ENCODE measurements around the gene SULT1C2. TPM values are rescaled to one million over a fixed set of nuclear protein-coding genes. Genes with fewer than 3 reads are reported as not detected.

The SULT1C2 gene
- total and polyA plus RNA-seq, 2 donors (not counting 1 experiment from before 2014, with no cell fraction given), result not detected

- Histone ChIP-seq H3K27ac (ENCODE audit: low read length in 2 of 2) (no peak overlapping the region), H3K36me3 (replicated peaks in 1 of 2; ENCODE audit: control extremely low read depth in 1 of 2, control insufficient read depth in 1 of 2, extremely low read depth in 1 of 2, insufficient read depth in 2 of 2, low read length in 1 of 2) (no peaks in the 10 kb centered on the region), H2AFZ (ENCODE audit: insufficient read depth, low read depth, low read length, poor library complexity, severe bottlenecking) (no peak overlapping the region), H3K27me3 (replicated peaks in 1 of 4; ENCODE audit: control extremely low read depth in 1 of 4, control insufficient read depth in 3 of 4, insufficient read depth in 4 of 4, low read length in 3 of 4) (no peaks in the 10 kb centered on the region), H3K4me1 (ENCODE audit: control insufficient read depth in 2 of 2, insufficient read depth in 2 of 2, low read length in 2 of 2) (no peaks in the 10 kb centered on the region), H4K20me1 (ENCODE audit: control insufficient read depth, insufficient read depth, low read length, poor library complexity, severe bottlenecking) (no peaks in the 10 kb centered on the region), H3K4me2 (replicated peaks; ENCODE audit: low read depth, low read length, poor library complexity, severe bottlenecking) (no peak overlapping the region), H3K79me2 (ENCODE audit: control insufficient read depth, insufficient read depth, low read length) (no peaks in the 10 kb centered on the region), H3K9me3 (ENCODE audit: control extremely low read depth in 1 of 3, control insufficient read depth in 2 of 3, insufficient read depth in 1 of 3, low read length in 2 of 3) (peaks cover 0 to 6% (median 0%) of the 10 kb centered on the region in 3 donors), H3K9ac (ENCODE audit: low read length) (no peak overlapping the region), H3K4me3 (ENCODE audit: control extremely low read depth in 1 of 5, extremely low read depth in 1 of 5, insufficient read depth in 1 of 5, low read depth in 2 of 5, low read length in 4 of 5) (no peak overlapping the region)
- WGBS (ENCODE audit: insufficient coverage), result 72% methylated on average over 2 of the region's 3 CpGs
- no peaks in the 10 kb centered on the region for H3K4me1 Mint-ChIP-seq
- intact Hi-C loops (cut with micrococcal nuclease), result no loop called here
- H3K27me3 Mint-ChIP-seq, result peaks cover 4% of the 10 kb centered on the region
- ChIA-PET POLR2A (no interaction called here), CTCF (no interaction called here)
- H3K9me3 Mint-ChIP-seq (ENCODE audit: insufficient read depth), result no peaks in the 10 kb centered on the region
- no peak overlapping the region for H3K27ac Mint-ChIP-seq
- TF ChIP-seq EZH2 (IDR thresholded peaks at IDR 0.05; ENCODE audit: borderline replicate concordance, insufficient read depth, low read depth, low read length, poor library complexity, severe bottlenecking), result no peak
- TF ChIP-seq, protein P1, sequence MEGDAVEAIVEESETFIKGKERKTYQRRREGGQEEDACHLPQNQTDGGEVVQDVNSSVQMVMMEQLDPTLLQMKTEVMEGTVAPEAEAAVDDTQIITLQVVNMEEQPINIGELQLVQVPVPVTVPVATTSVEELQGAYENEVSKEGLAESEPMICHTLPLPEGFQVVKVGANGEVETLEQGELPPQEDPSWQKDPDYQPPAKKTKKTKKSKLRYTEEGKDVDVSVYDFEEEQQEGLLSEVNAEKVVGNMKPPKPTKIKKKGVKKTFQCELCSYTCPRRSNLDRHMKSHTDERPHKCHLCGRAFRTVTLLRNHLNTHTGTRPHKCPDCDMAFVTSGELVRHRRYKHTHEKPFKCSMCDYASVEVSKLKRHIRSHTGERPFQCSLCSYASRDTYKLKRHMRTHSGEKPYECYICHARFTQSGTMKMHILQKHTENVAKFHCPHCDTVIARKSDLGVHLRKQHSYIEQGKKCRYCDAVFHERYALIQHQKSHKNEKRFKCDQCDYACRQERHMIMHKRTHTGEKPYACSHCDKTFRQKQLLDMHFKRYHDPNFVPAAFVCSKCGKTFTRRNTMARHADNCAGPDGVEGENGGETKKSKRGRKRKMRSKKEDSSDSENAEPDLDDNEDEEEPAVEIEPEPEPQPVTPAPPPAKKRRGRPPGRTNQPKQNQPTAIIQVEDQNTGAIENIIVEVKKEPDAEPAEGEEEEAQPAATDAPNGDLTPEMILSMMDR (IDR thresholded peaks at IDR 0.05), result no peak
- no peak for DNase-seq
- no peak overlapping the region for H3K4me3 Mint-ChIP-seq
- no peak for ATAC-seq (ENCODE audit: low read depth)
Observed at GRCh38 chr2:108314586-108315296, 26.0 kb downstream of the SULT1C2 start.

GRCh38 chr2:108315444-108315934, 26.8 kb downstream of the SULT1C2 start:
- Histone ChIP-seq H2AFZ (ENCODE audit: insufficient read depth, low read depth, low read length, poor library complexity, severe bottlenecking) (no peak overlapping the region), H3K27me3 (replicated peaks in 1 of 4; ENCODE audit: control extremely low read depth in 1 of 4, control insufficient read depth in 3 of 4, insufficient read depth in 4 of 4, low read length in 3 of 4) (no peaks in the 10 kb centered on the region), H3K4me2 (replicated peaks; ENCODE audit: low read depth, low read length, poor library complexity, severe bottlenecking) (no peak overlapping the region), H3K36me3 (replicated peaks in 1 of 2; ENCODE audit: control extremely low read depth in 1 of 2, control insufficient read depth in 1 of 2, extremely low read depth in 1 of 2, insufficient read depth in 2 of 2, low read length in 1 of 2) (no peaks in the 10 kb centered on the region), H3K79me2 (ENCODE audit: control insufficient read depth, insufficient read depth, low read length) (no peaks in the 10 kb centered on the region), H3K9me3 (ENCODE audit: control extremely low read depth in 1 of 3, control insufficient read depth in 2 of 3, insufficient read depth in 1 of 3, low read length in 2 of 3) (peaks cover 0 to 6% (median 0%) of the 10 kb centered on the region in 3 donors), H3K4me1 (ENCODE audit: control insufficient read depth in 2 of 2, insufficient read depth in 2 of 2, low read length in 2 of 2) (no peaks in the 10 kb centered on the region), H4K20me1 (ENCODE audit: control insufficient read depth, insufficient read depth, low read length, poor library complexity, severe bottlenecking) (no peaks in the 10 kb centered on the region), H3K27ac (ENCODE audit: low read length in 2 of 2) (no peak overlapping the region), H3K9ac (ENCODE audit: low read length) (no peak overlapping the region), H3K4me3 (ENCODE audit: control extremely low read depth in 1 of 5, extremely low read depth in 1 of 5, insufficient read depth in 1 of 5, low read depth in 2 of 5, low read length in 4 of 5) (no peak overlapping the region)
- Mint-ChIP-seq H3K9me3 (ENCODE audit: insufficient read depth) (no peaks in the 10 kb centered on the region), H3K27me3 (peaks cover 4% of the 10 kb centered on the region), H3K27ac (no peak overlapping the region), H3K4me3 (no peak overlapping the region), H3K4me1 (no peaks in the 10 kb centered on the region)
- intact Hi-C loops (cut with micrococcal nuclease), result no loop called here
- no peak for TF ChIP-seq EZH2 (IDR thresholded peaks at IDR 0.05; ENCODE audit: borderline replicate concordance, insufficient read depth, low read depth, low read length, poor library complexity, severe bottlenecking)
- TF ChIP-seq, protein P1 (IDR thresholded peaks at IDR 0.05), result no peak
- ChIA-PET CTCF (no interaction called here), POLR2A (no interaction called here)
- DNase-seq, result no peak
- no peak for ATAC-seq (ENCODE audit: low read depth)
